ENCODE results near the gene ANKRD13A. TPM values are rescaled to one million over a fixed set of nuclear protein-coding genes. Genes with fewer than 3 reads are reported as not detected.
"Not testable (repeated sequence)": the region's sequence is repeated elsewhere in the genome, so short reads cannot be mapped to it uniquely, and the experiment has no call there.

The ANKRD13A gene
- total RNA-seq, 1 donor from 2014 or later = 16.6 TPM

GRCh38 chr12:110074089-110074488, 74.9 kb downstream of the ANKRD13A start:
- ATAC-seq (no peak), DNase-seq (ENCODE audit: low spot score) (no peak)

- no peak for ATAC-seq
- DNase-seq (ENCODE audit: low spot score) = no peak
Observed at GRCh38 chr12:110075880-110076279, 76.7 kb downstream of the ANKRD13A start.

- ATAC-seq (no peak), DNase-seq (ENCODE audit: low spot score) (no peak)
Observed at GRCh38 chr12:110077800-110078199, 78.6 kb downstream of the ANKRD13A start.

- ATAC-seq = peak; percentile 53
Observed at GRCh38 chr12:110079477-110080400, 80.5 kb downstream of the ANKRD13A start.

GRCh38 chr12:110080410-110080809, 81.2 kb downstream of the ANKRD13A start:
- no peak for ATAC-seq
- DNase-seq (ENCODE audit: low spot score) = no peak

More at GRCh38 chr12:110079477-110080400, 80.5 kb downstream of the ANKRD13A start:
- DNase-seq (ENCODE audit: low spot score) = no peak

- DNase-seq (ENCODE audit: low spot score) (no peak), ATAC-seq (no peak)
Observed at GRCh38 chr12:110084314-110085015, 85.2 kb downstream of the ANKRD13A start.

- not testable (repeated sequence) for DNase-seq (ENCODE audit: low spot score); ATAC-seq
Observed at GRCh38 chr12:110088216-110088615, 89.0 kb downstream of the ANKRD13A start.

GRCh38 chr12:110088936-110089335, 89.7 kb downstream of the ANKRD13A start:
- DNase-seq (ENCODE audit: low spot score) (no peak), ATAC-seq (no peak)

Other genes starting within 250 kb of the ANKRD13A start
- 6.7 TPM for gene TRPV4, start 166.0 kb upstream of the ANKRD13A start, total RNA-seq
- gene GLTP, start 118.9 kb upstream of the ANKRD13A start, total RNA-seq = 8.8 TPM
- gene TCHP, start 99.2 kb upstream of the ANKRD13A start, total RNA-seq = 7.7 TPM
- 15.5 TPM for gene GIT2, start 3.1 kb upstream of the ANKRD13A start, total RNA-seq
- gene C12orf76, start 49.1 kb downstream of the ANKRD13A start, total RNA-seq = 6.7 TPM
- 2.3 TPM for gene IFT81, start 124.9 kb downstream of the ANKRD13A start, total RNA-seq

Data from left lobe of liver (tissue), 2 donors.